SH-SY5Y (cell line): ENCODE results near the gene SLC6A20.

Experiments
- GATA2 ChIP-seq: IDR thresholded peaks from 2 replicates; pipeline ENCODE4 v1.6.1; 2011; ENCODE audit warnings: mild to moderate bottlenecking, low read depth, low read length
- GATA3 ChIP-seq: IDR thresholded peaks from 2 replicates; pipeline ENCODE4 v1.6.1; 2011; ENCODE audit warnings: low read depth, mild to moderate bottlenecking, low read length, moderate library complexity

Gene SLC6A20

GRCh38 chr3:45792516-45793172 lies 3.7 kb downstream of the SLC6A20 start:
- TF ChIP-seq GATA3 (no peak), GATA2 (no peak)

GRCh38 chr3:45792036-45792435 lies 4.3 kb downstream of the SLC6A20 start:
- no peak for TF ChIP-seq GATA2
- no peak for TF ChIP-seq GATA3

GRCh38 chr3:45790596-45790995 lies 5.7 kb downstream of the SLC6A20 start:
- TF ChIP-seq GATA2 (no peak), GATA3 (no peak)

GRCh38 chr3:45789235-45789812 lies 7.0 kb downstream of the SLC6A20 start:
- TF ChIP-seq GATA2, result no peak
- no peak for TF ChIP-seq GATA3

GRCh38 chr3:45787551-45787950 lies 8.8 kb downstream of the SLC6A20 start:
- TF ChIP-seq GATA2 (no peak), GATA3 (no peak)

- no peak for TF ChIP-seq GATA2
- TF ChIP-seq GATA3, result no peak
These were observed 9.4 kb downstream of the SLC6A20 start for GRCh38 chr3:45786801-45787495.

- TF ChIP-seq GATA3 (no peak), GATA2 (no peak)
These were observed 10.7 kb downstream of the SLC6A20 start for GRCh38 chr3:45785605-45786150.

GRCh38 chr3:45783667-45784066 lies 12.7 kb downstream of the SLC6A20 start:
- no peak for TF ChIP-seq GATA3
- TF ChIP-seq GATA2, result no peak

- TF ChIP-seq GATA2, result no peak
- TF ChIP-seq GATA3, result no peak
These were observed 14.0 kb downstream of the SLC6A20 start for GRCh38 chr3:45782381-45782780.

GRCh38 chr3:45781841-45782240 lies 14.5 kb downstream of the SLC6A20 start:
- no peak for TF ChIP-seq GATA3
- no peak for TF ChIP-seq GATA2

- no peak for TF ChIP-seq GATA3
- TF ChIP-seq GATA2, result no peak
These were observed 15.1 kb downstream of the SLC6A20 start for GRCh38 chr3:45781271-45781670.

- TF ChIP-seq GATA2, result no peak
- TF ChIP-seq GATA3, result no peak
These were observed 16.3 kb downstream of the SLC6A20 start for GRCh38 chr3:45779746-45780735.

- TF ChIP-seq GATA3, result no peak
- no peak for TF ChIP-seq GATA2
These were observed 17.6 kb downstream of the SLC6A20 start for GRCh38 chr3:45778761-45779201.

GRCh38 chr3:45777746-45778386 lies 18.5 kb downstream of the SLC6A20 start:
- TF ChIP-seq GATA2 (no peak), GATA3 (no peak)
